Measurements from ENCODE around the gene NAA80. TPM values are rescaled to one million over a fixed set of nuclear protein-coding genes. Genes with fewer than 3 reads are reported as not detected.

The NAA80 gene
- total RNA-seq, 1 donor from 2014 or later = 10.7 TPM

- no peak for TF ChIP-seq CTCF (conservative IDR thresholded peaks at IDR 0.05)
- Mint-ChIP-seq H3K27me3 (ENCODE audit: low read depth) (no peaks in the 10 kb centered on the region), H3K4me3 (peak overlapping the region; percentile 94), H3K9me3 (no peaks in the 10 kb centered on the region), H3K36me3 (ENCODE audit: low read depth) (peaks cover 5% of the 10 kb centered on the region), H3K4me1 (peaks cover 37% of the 10 kb centered on the region), H3K27ac (ENCODE audit: unreplicated experiment) (no peak overlapping the region)
- DNase-seq (ENCODE audit: low read depth, low spot score) = no peak
Measured at GRCh38 chr3:50326182-50326541, 27.0 kb upstream of the NAA80 start.

GRCh38 chr3:50325497-50326181 lies 26.4 kb upstream of the NAA80 start:
- no peaks in the 10 kb centered on the region for H3K27me3 Mint-ChIP-seq (ENCODE audit: low read depth)
- peaks cover 38% of the 10 kb centered on the region for H3K4me1 Mint-ChIP-seq
- no peak for DNase-seq (ENCODE audit: low read depth, low spot score)
- no peak for TF ChIP-seq CTCF (conservative IDR thresholded peaks at IDR 0.05)
- no peak overlapping the region for H3K27ac Mint-ChIP-seq (ENCODE audit: unreplicated experiment)
- H3K4me3 Mint-ChIP-seq = peak overlapping the region; percentile 94
- H3K36me3 Mint-ChIP-seq (ENCODE audit: low read depth) = peaks cover 5% of the 10 kb centered on the region
- no peaks in the 10 kb centered on the region for H3K9me3 Mint-ChIP-seq

GRCh38 chr3:50325113-50325480 lies 25.9 kb upstream of the NAA80 start:
- peaks cover 44% of the 10 kb centered on the region for H3K4me1 Mint-ChIP-seq
- DNase-seq (ENCODE audit: low read depth, low spot score) = no peak
- no peak overlapping the region for H3K27ac Mint-ChIP-seq (ENCODE audit: unreplicated experiment)
- no peaks in the 10 kb centered on the region for H3K9me3 Mint-ChIP-seq
- TF ChIP-seq CTCF (conservative IDR thresholded peaks at IDR 0.05) = no peak
- H3K4me3 Mint-ChIP-seq = peak overlapping the region; percentile 94
- H3K27me3 Mint-ChIP-seq (ENCODE audit: low read depth) = no peaks in the 10 kb centered on the region
- peaks cover 5% of the 10 kb centered on the region for H3K36me3 Mint-ChIP-seq (ENCODE audit: low read depth)

GRCh38 chr3:50324351-50325112 lies 25.3 kb upstream of the NAA80 start:
- H3K4me3 Mint-ChIP-seq = peak overlapping the region; percentile 94
- H3K4me1 Mint-ChIP-seq = peaks cover 49% of the 10 kb centered on the region
- H3K27me3 Mint-ChIP-seq (ENCODE audit: low read depth) = no peaks in the 10 kb centered on the region
- no peaks in the 10 kb centered on the region for H3K9me3 Mint-ChIP-seq
- H3K36me3 Mint-ChIP-seq (ENCODE audit: low read depth) = peaks cover 9% of the 10 kb centered on the region
- TF ChIP-seq CTCF (conservative IDR thresholded peaks at IDR 0.05) = peak; percentile 81
- peak; percentile 79 for DNase-seq (ENCODE audit: low read depth, low spot score)
- no peak overlapping the region for H3K27ac Mint-ChIP-seq (ENCODE audit: unreplicated experiment)

- no peaks in the 10 kb centered on the region for H3K9me3 Mint-ChIP-seq
- H3K36me3 Mint-ChIP-seq (ENCODE audit: low read depth) = peaks cover 11% of the 10 kb centered on the region
- DNase-seq (ENCODE audit: low read depth, low spot score) = no peak
- no peak for TF ChIP-seq CTCF (conservative IDR thresholded peaks at IDR 0.05)
- H3K27ac Mint-ChIP-seq (ENCODE audit: unreplicated experiment) = no peak overlapping the region
- H3K27me3 Mint-ChIP-seq (ENCODE audit: low read depth) = no peaks in the 10 kb centered on the region
- H3K4me1 Mint-ChIP-seq = peaks cover 58% of the 10 kb centered on the region
- peak overlapping the region; percentile 94 for H3K4me3 Mint-ChIP-seq
Measured at GRCh38 chr3:50323614-50324199, 24.5 kb upstream of the NAA80 start.

All from neural crest cell (in vitro differentiated cells).